H9 (cell line): Measurements from ENCODE around the gene GATA5. TPM values are rescaled to one million over a fixed set of nuclear protein-coding genes. Genes with fewer than 3 reads are reported as not detected.

Source experiments
- DNase-seq: peaks from one replicate; pipeline ENCODE4 v3.0.0-alpha.2; 2017
- H2AFZ ChIP-seq: one replicate; pipeline ENCODE4 v1.6.1; 2013; ENCODE audit warnings: mild to moderate bottlenecking, low read length, control low read depth, moderate library complexity
- H2AK5ac ChIP-seq: 2 replicates; pipeline ENCODE4 v1.6.1; 2013; ENCODE audit warnings: low read length, control low read depth, mixed read lengths; ENCODE audit not compliant: insufficient read length
- H2BK120ac ChIP-seq: one replicate; pipeline ENCODE4 v1.6.1; 2013; ENCODE audit warnings: low read depth, mild to moderate bottlenecking, low read length, control low read depth, inconsistent platforms; ENCODE audit not compliant: poor library complexity, severe bottlenecking
- H2BK12ac ChIP-seq: 2 replicates; pipeline ENCODE4 v1.6.1; 2013; ENCODE audit warnings: low read length, control low read depth, mixed read lengths, low read depth; ENCODE audit not compliant: insufficient read length
- H2BK15ac ChIP-seq: 2 replicates; pipeline ENCODE4 v1.6.1; 2013; ENCODE audit warnings: low read depth, low read length, control low read depth
- H2BK20ac ChIP-seq: one replicate; pipeline ENCODE4 v1.6.1; 2013; ENCODE audit warnings: low read depth, mild to moderate bottlenecking, low read length, control low read depth, inconsistent platforms; ENCODE audit not compliant: poor library complexity, severe bottlenecking
- H2BK5ac ChIP-seq: 2 replicates; pipeline ENCODE4 v1.6.1; 2013; ENCODE audit warnings: low read length, control low read depth, mixed read lengths; ENCODE audit not compliant: insufficient read length
- H3K14ac ChIP-seq: 2 replicates; pipeline ENCODE4 v1.6.1; 2013; ENCODE audit warnings: low read length, control low read depth; ENCODE audit not compliant: insufficient read depth
- H3K18ac ChIP-seq: 2 replicates; pipeline ENCODE4 v1.6.1; 2013; ENCODE audit warnings: low read depth, mild to moderate bottlenecking, mixed read lengths, low read length, control low read depth; ENCODE audit not compliant: insufficient read length
- H3K23ac ChIP-seq: 2 replicates; pipeline ENCODE4 v1.6.1; 2013; ENCODE audit warnings: low read length, control low read depth, mixed read lengths, low read depth; ENCODE audit not compliant: insufficient read length
- H3K23me2 ChIP-seq: 2 replicates; pipeline ENCODE4 v1.6.1; 2013; ENCODE audit warnings: low read depth, mild to moderate bottlenecking, mixed read lengths, low read length, control low read depth; ENCODE audit not compliant: insufficient read length, poor library complexity, severe bottlenecking
- H3K27ac ChIP-seq: 2 replicates; pipeline ENCODE4 v1.5.1; 2013; ENCODE audit warnings: low read length, control low read depth, mixed read lengths, low read depth; ENCODE audit not compliant: insufficient read length
- H3K27me3 ChIP-seq: 2 replicates; pipeline ENCODE4 v1.6.1; 2013; ENCODE audit warnings: low read length, control low read depth, inconsistent platforms; ENCODE audit not compliant: insufficient read depth
- H3K4ac ChIP-seq: 2 replicates; pipeline ENCODE4 v1.6.1; 2013; ENCODE audit warnings: low read depth, mild to moderate bottlenecking, control low read depth, inconsistent platforms, low read length, moderate library complexity
- H3K4me1 ChIP-seq: 2 replicates; pipeline ENCODE4 v1.6.1; 2013; ENCODE audit warnings: low read length, control low read depth, inconsistent platforms; ENCODE audit not compliant: insufficient read depth
- H3K4me2 ChIP-seq: 2 replicates; pipeline ENCODE4 v1.6.1; 2013; ENCODE audit warnings: low read length, control low read depth, mixed read lengths; ENCODE audit not compliant: insufficient read length, insufficient read depth
- H3K56ac ChIP-seq: 2 replicates; pipeline ENCODE4 v1.6.1; 2013; ENCODE audit warnings: low read depth, mild to moderate bottlenecking, mixed read lengths, low read length, control low read depth; ENCODE audit not compliant: insufficient read length
- H3K79me1 ChIP-seq: 2 replicates; pipeline ENCODE4 v1.6.1; 2013; ENCODE audit warnings: low read depth, mild to moderate bottlenecking, moderate library complexity, low read length, control low read depth, inconsistent platforms; ENCODE audit not compliant: insufficient read depth, poor library complexity, severe bottlenecking
- H3K79me2 ChIP-seq: 2 replicates; pipeline ENCODE4 v1.6.1; 2013; ENCODE audit warnings: low read length, control low read depth, inconsistent platforms; ENCODE audit not compliant: insufficient read depth
- H3K9ac ChIP-seq: 2 replicates; pipeline ENCODE4 v1.6.1; 2013; ENCODE audit warnings: low read length, control low read depth, mixed read lengths; ENCODE audit not compliant: insufficient read length; ENCODE audit errors: extremely low read depth
- H3K9me3 ChIP-seq: one replicate; pipeline ENCODE4 v1.6.1; 2013; ENCODE audit warnings: low read depth, low read length, inconsistent platforms; ENCODE audit not compliant: control insufficient read depth
- H3T11ph ChIP-seq: one replicate; pipeline ENCODE4 v1.6.1; 2013; ENCODE audit warnings: mild to moderate bottlenecking, low read length, control low read depth, inconsistent platforms
- H4K20me1 ChIP-seq: one replicate; pipeline ENCODE4 v1.6.1; 2013; ENCODE audit not compliant: control insufficient read depth, insufficient read length, insufficient read depth
- H4K5ac ChIP-seq: 2 replicates; pipeline ENCODE4 v1.6.1; 2013; ENCODE audit warnings: low read depth, mild to moderate bottlenecking, mixed read lengths, low read length, control low read depth; ENCODE audit not compliant: insufficient read length
- H4K8ac ChIP-seq: replicated peaks from 2 replicates; pipeline ENCODE4 v1.6.1; 2013; ENCODE audit warnings: low read length, control low read depth, mixed read lengths, low read depth; ENCODE audit not compliant: insufficient read length
- H4K91ac ChIP-seq: 2 replicates; pipeline ENCODE4 v1.6.1; 2013; ENCODE audit warnings: low read depth, mild to moderate bottlenecking, moderate library complexity, mixed read lengths, low read length, control low read depth; ENCODE audit not compliant: insufficient read length
- H3K27ac Mint-ChIP-seq, 3 experiments: 2 replicates in 2 of 3; 3 replicates in 1 of 3; pipeline ENCODE4 v1.8.0; 2020 to 2021; ENCODE audit warnings: mixed read lengths in 3 of 3, mild to moderate bottlenecking in 1 of 3, moderate library complexity in 1 of 3
- H3K27me3 Mint-ChIP-seq: 2 replicates; pipeline ENCODE4 v1.8.0; 2021; ENCODE audit warnings: low read depth, mild to moderate bottlenecking, moderate library complexity, mixed read lengths
- H3K36me3 Mint-ChIP-seq, 3 experiments: 2 replicates in 2 of 3; 3 replicates in 1 of 3; pipeline ENCODE4 v1.8.0; 2020 to 2021; ENCODE audit warnings: low read depth in 3 of 3, mixed read lengths in 3 of 3; ENCODE audit not compliant: insufficient read depth in 1 of 3
- H3K4me1 Mint-ChIP-seq, 2 experiments: 2 replicates each; pipeline ENCODE4 v1.8.0; 2020; ENCODE audit warnings: mixed read lengths in 2 of 2
- H3K4me3 Mint-ChIP-seq, 2 experiments: 2 replicates in 1 of 2; 3 replicates in 1 of 2; pipeline ENCODE4 v1.8.0; 2020 to 2021; ENCODE audit warnings: mild to moderate bottlenecking in 2 of 2, mixed read lengths in 2 of 2, moderate library complexity in 1 of 2
- H3K9me3 Mint-ChIP-seq, 2 experiments: 2 replicates in 1 of 2; 3 replicates in 1 of 2; pipeline ENCODE4 v1.8.0; 2020; ENCODE audit warnings: mild to moderate bottlenecking in 2 of 2, mixed read lengths in 2 of 2, moderate library complexity in 1 of 2
- WGBS: extraction: QIAGEN DNeasy Blood & Tissue Kit; methylation state at CpG from one replicate; pipeline ENCODE4 v1.1.7; 2013; ENCODE audit warnings: missing lambda C conversion rate, low lambda C conversion rate, mixed read lengths; ENCODE audit not compliant: insufficient read length; ENCODE audit errors: extremely low coverage; 5-methylcytosine and 5-hydroxymethylcytosine counted together
- total RNA-seq: library from RNA; stranded (reverse); gene quantifications from 2 replicates; pipeline ENCODE4 v1.2.1, GENCODE V29; 2021
- TF ChIP-seq, protein P1 (sequence below): fragments of 200-600 bp; sonication (generic); conservative IDR thresholded peaks from 3 replicates; pipeline ENCODE4 v1.8.0; 2021; ENCODE audit warnings: antibody characterized with exemption, mild to moderate bottlenecking

Gene GATA5
- total RNA-seq, 1 experiment from 2014 or later = 0.24 TPM

DNA sequence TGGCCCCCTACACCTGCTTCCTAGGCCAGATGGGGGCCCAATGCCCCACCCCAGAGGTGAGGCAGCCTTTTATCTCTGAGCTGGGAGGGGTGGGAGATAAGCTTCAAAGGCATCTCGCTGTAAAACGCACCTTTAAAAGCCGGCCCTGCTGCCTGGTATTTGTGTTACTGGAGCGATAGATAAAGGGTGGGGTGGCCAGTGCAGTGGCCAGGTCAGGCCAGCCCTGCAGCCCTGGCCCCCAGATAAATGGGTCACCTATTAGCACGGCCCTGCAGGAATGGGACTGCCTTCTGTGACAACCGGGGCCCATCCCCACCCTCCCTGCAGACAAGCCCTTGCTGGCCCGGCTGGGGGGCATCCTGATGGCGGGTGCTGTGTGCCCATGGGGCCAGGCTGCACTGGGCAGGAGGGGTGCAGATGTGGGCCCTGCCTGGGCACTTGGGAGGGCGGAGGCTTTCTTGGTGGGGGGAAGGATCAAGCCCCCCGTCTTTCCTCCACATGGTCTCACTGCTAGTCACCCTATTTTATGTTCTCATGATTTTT, 45.4 kb downstream of the GATA5 start:
- Histone ChIP-seq H3K27me3 (no peaks in the 10 kb centered on the region), H3K23me2 (no peaks in the 10 kb centered on the region), H3K27ac (no peak overlapping the region), H2BK15ac (no peak overlapping the region), H3K4ac (no peak overlapping the region), H3K4me2 (no peak overlapping the region), H2BK120ac (no peak overlapping the region), H2AFZ (no peak overlapping the region), H3K23ac (no peak overlapping the region), H3T11ph (no peak overlapping the region), H3K18ac (no peak overlapping the region), H2BK12ac (no peak overlapping the region), H2AK5ac (no peak overlapping the region), H3K9ac (no peak overlapping the region), H3K14ac (no peak overlapping the region), H3K79me1 (no peaks in the 10 kb centered on the region), H4K5ac (no peak overlapping the region), H4K8ac (no peak overlapping the region), H3K9me3 (no peaks in the 10 kb centered on the region), H2BK20ac (no peak overlapping the region), H3K4me1 (peaks cover 3% of the 10 kb centered on the region; the same call in 1 of the 2 replicates), H4K91ac (no peak overlapping the region), H4K20me1 (no peaks in the 10 kb centered on the region), H2BK5ac (no peak overlapping the region), H3K56ac (no peak overlapping the region), H3K79me2 (no peaks in the 10 kb centered on the region)
- Mint-ChIP-seq H3K27ac (no peak overlapping the region), H3K4me3 (no peak overlapping the region), H3K36me3 (0 out of 7 replicates have a peak, but pooled peaks cover 0 to 4% (median 0%) of the 10 kb centered on the region in 3 experiments), H3K27me3 (peaks cover 33% of the 10 kb centered on the region), H3K4me1 (peaks cover 21 to 51% of the 10 kb centered on the region in 2 experiments), H3K9me3 (peaks cover 0 to 3% of the 10 kb centered on the region in 2 experiments; a peak in 1 of 5 replicates)
- WGBS = no CpG with 5 or more reads among the region's 10 CpGs
- no peak for DNase-seq
- TF ChIP-seq, protein P1, sequence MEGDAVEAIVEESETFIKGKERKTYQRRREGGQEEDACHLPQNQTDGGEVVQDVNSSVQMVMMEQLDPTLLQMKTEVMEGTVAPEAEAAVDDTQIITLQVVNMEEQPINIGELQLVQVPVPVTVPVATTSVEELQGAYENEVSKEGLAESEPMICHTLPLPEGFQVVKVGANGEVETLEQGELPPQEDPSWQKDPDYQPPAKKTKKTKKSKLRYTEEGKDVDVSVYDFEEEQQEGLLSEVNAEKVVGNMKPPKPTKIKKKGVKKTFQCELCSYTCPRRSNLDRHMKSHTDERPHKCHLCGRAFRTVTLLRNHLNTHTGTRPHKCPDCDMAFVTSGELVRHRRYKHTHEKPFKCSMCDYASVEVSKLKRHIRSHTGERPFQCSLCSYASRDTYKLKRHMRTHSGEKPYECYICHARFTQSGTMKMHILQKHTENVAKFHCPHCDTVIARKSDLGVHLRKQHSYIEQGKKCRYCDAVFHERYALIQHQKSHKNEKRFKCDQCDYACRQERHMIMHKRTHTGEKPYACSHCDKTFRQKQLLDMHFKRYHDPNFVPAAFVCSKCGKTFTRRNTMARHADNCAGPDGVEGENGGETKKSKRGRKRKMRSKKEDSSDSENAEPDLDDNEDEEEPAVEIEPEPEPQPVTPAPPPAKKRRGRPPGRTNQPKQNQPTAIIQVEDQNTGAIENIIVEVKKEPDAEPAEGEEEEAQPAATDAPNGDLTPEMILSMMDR = no peak
